GM12878 (cell line): ENCODE data around the gene COPG2. TPM values are rescaled to one million over a fixed set of nuclear protein-coding genes. Genes with fewer than 3 reads are reported as not detected.

Source experiments
- ATAC-seq: fragments of 200-7000 bp; cut with Tn5 transposase; 3 replicates; pipeline ENCODE4 v1.9.1; 2020; ENCODE audit warnings: mild to moderate bottlenecking, moderate library complexity
- BruUV-seq: library from RNA; stranded (reverse); fragments of 400-500 nt; replicated peaks from 2 replicates; lab custom pipeline; 2021; lab: Mats Ljungman, UMichigan
- CTCF ChIA-PET: fragments of 300-600 bp; sonication (Branson Sonifier 250); formaldehyde crosslinking; extraction: SDS; loops from one replicate; lab custom pipeline; 2021; ENCODE audit warnings: inconsistent platforms; lab: Yijun Ruan, JAX
- POLR2A ChIA-PET: fragments of 350-600 bp; formaldehyde crosslinking; extraction: SDS; loops from one replicate; lab custom pipeline; 2021; ENCODE audit warnings: inconsistent platforms; lab: Charles Lee
- RAD21 ChIA-PET: fragments of 300-600 bp; sonication (Branson Sonifier 250); formaldehyde crosslinking; loops from one replicate; lab custom pipeline; 2023; ENCODE audit warnings: antibody characterized with exemption; ENCODE audit not compliant: unreplicated experiment; lab: Charles Lee
- SMC1A ChIA-PET: fragments of 300-600 bp; sonication (Branson Sonifier 250); formaldehyde crosslinking; loops from one replicate; lab custom pipeline; 2023; ENCODE audit not compliant: unreplicated experiment, uncharacterized antibody; lab: Charles Lee
- DNase-seq: peaks from one replicate; pipeline ENCODE4 v3.0.0-alpha.2; 2011; ENCODE audit warnings: low read depth, low spot score
- FAIRE-seq: peaks from 3 replicates; lab custom pipeline; 2011; peaks lifted over from hg19 to GRCh38; lab: Jason Lieb, UNC
- H2AFZ ChIP-seq: 2 replicates; pipeline ENCODE4 v1.6.0; 2011; ENCODE audit warnings: low read depth, low read length, control low read depth; ENCODE audit not compliant: control insufficient read depth
- H3K27ac ChIP-seq: 2 replicates; pipeline ENCODE4 v1.5.1; 2011; ENCODE audit warnings: control low read depth; ENCODE audit not compliant: control insufficient read depth, insufficient read depth
- H3K27me3 ChIP-seq, 2 experiments: replicated peaks in 1 of 2; 2 replicates each; pipeline versions ENCODE4 v1.6.0 to v1.6.1; 2011; ENCODE audit warnings: low read length in 1 of 2; ENCODE audit not compliant: control insufficient read depth in 2 of 2, insufficient read depth in 2 of 2
- H3K36me3 ChIP-seq, 2 experiments: 2 replicates each; pipeline ENCODE4 v1.5.1; 2011; ENCODE audit warnings: low read length in 1 of 2; ENCODE audit not compliant: control insufficient read depth in 2 of 2, insufficient read depth in 2 of 2
- H3K4me1 ChIP-seq: 2 replicates; pipeline ENCODE4 v1.6.1; 2011; ENCODE audit warnings: mild to moderate bottlenecking, low read length, moderate library complexity, mixed read lengths; ENCODE audit not compliant: control insufficient read depth, insufficient read depth
- H3K4me2 ChIP-seq: 2 replicates; pipeline ENCODE4 v1.6.0; 2011; ENCODE audit warnings: control low read depth; ENCODE audit not compliant: control insufficient read depth, insufficient read depth
- H3K4me3 ChIP-seq: fragments of 200-600 bp; sonication (generic); 2 replicates; pipeline ENCODE4 v1.5.1; 2016
- H3K79me2 ChIP-seq: 2 replicates; pipeline ENCODE4 v1.6.0; 2011; ENCODE audit warnings: low read length; ENCODE audit not compliant: control insufficient read depth, insufficient read depth
- H3K9ac ChIP-seq: 2 replicates; pipeline ENCODE4 v1.8.0; 2011; ENCODE audit warnings: low read length, control low read depth, mixed read lengths; ENCODE audit not compliant: control insufficient read depth, insufficient read depth
- H3K9me3 ChIP-seq: replicated peaks from 3 replicates; pipeline ENCODE4 v1.5.1; 2011; ENCODE audit warnings: mild to moderate bottlenecking, low read length; ENCODE audit not compliant: control insufficient read depth, insufficient read depth
- H4K20me1 ChIP-seq: 2 replicates; pipeline ENCODE4 v1.6.0; 2011; ENCODE audit not compliant: control insufficient read depth, insufficient read depth
- BHLHE40 ChIP-seq, 2 experiments: fragments of 450-650 bp in 1 of 2; IDR thresholded peaks; 2 replicates each; pipeline ENCODE4 v1.6.1; 2011 to 2017; ENCODE audit warnings: low read depth in 2 of 2, borderline replicate concordance in 1 of 2, improper control_type of control experiment in 1 of 2, low read length in 1 of 2, mild to moderate bottlenecking in 1 of 2
- CREB1 ChIP-seq: IDR thresholded peaks from 2 replicates; pipeline ENCODE4 v1.6.1; 2012; ENCODE audit warnings: low read depth, mild to moderate bottlenecking, inconsistent platforms
- MXI1 ChIP-seq: fragments of 150-350 bp; IDR thresholded peaks from 2 replicates; pipeline ENCODE4 v1.6.1; 2011; ENCODE audit warnings: low read depth, mild to moderate bottlenecking, inconsistent platforms, low read length, improper control_type of control experiment
- NR2F1 ChIP-seq: fragments of 450-650 bp; conservative IDR thresholded peaks from 2 replicates; pipeline ENCODE4 v1.6.1; 2017; ENCODE audit warnings: mild to moderate bottlenecking
- TCF12 ChIP-seq: IDR thresholded peaks from 2 replicates; pipeline ENCODE4 v1.6.1; 2011; ENCODE audit warnings: low read depth, mild to moderate bottlenecking, low read length
- ZSCAN29 ChIP-seq: fragments of 450-650 bp; IDR thresholded peaks from 2 replicates; pipeline ENCODE4 v1.6.1; 2017; ENCODE audit warnings: mild to moderate bottlenecking, moderate library complexity
- WGBS: methylation state at CpG from one replicate; pipeline ENCODE4 v1.1.6; 2016; ENCODE audit warnings: low lambda C conversion rate; ENCODE audit not compliant: insufficient replicate concordance, insufficient coverage; ENCODE audit errors: missing lambda C conversion rate; 5-methylcytosine and 5-hydroxymethylcytosine counted together
- in situ Hi-C: fragments of 300-500 bp; cut with MboI; formaldehyde crosslinking; loops from 9 replicates; pipeline ENCODE4 v1.14.3; 2018; ENCODE audit warnings: mixed read lengths
- intact Hi-C: fragments of 100-400 bp; cut with micrococcal nuclease; formaldehyde crosslinking; loops from one replicate; pipeline ENCODE4 v1.14.2; 2022; ENCODE audit not compliant: unreplicated experiment
- polyA plus RNA-seq, 11 experiments: library from polyadenylated mRNA; depleted of rRNA in 4 of 11; unstranded in 6 of 11; stranded (reverse) in 5 of 11; fragments of >200 nt; fragmentation: Nextera tagmentation in 4 of 11; fragmentation: Illumina TruSeq in 1 of 11; extraction: Ambion mirVana in 4 of 11; extraction: Trizol in 1 of 11; gene quantifications; 1 replicate in 1 of 11; 2 replicates in 10 of 11; pipeline versions ENCODE4 v1.2.1 to v1.2.3, GENCODE V29; 2011 to 2016; ENCODE audit warnings: inconsistent platforms in 2 of 11, missing spikeins in 2 of 11, low read depth in 1 of 11
- total RNA-seq, 4 experiments: library from RNA; depleted of rRNA in 3 of 4; stranded (reverse); fragments of >200 nt in 3 of 4; fragmentation: Illumina TruSeq in 1 of 4; extraction: Trizol in 1 of 4; gene quantifications; 2 replicates each; pipeline versions ENCODE4 v1.2.1 to v1.2.3, GENCODE V29; 2013 to 2021
- TF ChIP-seq, protein P1 (sequence below), 3 experiments: IDR thresholded peaks in 2 of 3; conservative IDR thresholded peaks in 1 of 3; 2 replicates each; pipeline ENCODE4 v1.5.1; 2011; ENCODE audit warnings: low read depth in 3 of 3, low read length in 3 of 3, mild to moderate bottlenecking in 3 of 3, control low read depth in 2 of 3, moderate library complexity in 2 of 3, inconsistent platforms in 1 of 3, mixed read lengths in 1 of 3; ENCODE audit not compliant: control insufficient read depth in 2 of 3, insufficient read depth in 1 of 3; ENCODE audit errors: extremely low read depth in 1 of 3
- TF ChIP-seq, protein P2 (sequence below): fragments of 450-650 bp; IDR thresholded peaks from 2 replicates; pipeline ENCODE4 v1.6.1; 2017; ENCODE audit warnings: mild to moderate bottlenecking, moderate library complexity
- TF ChIP-seq, protein P3 (sequence below): fragments of 450-650 bp; formaldehyde crosslinking; IDR thresholded peaks from 2 replicates; pipeline ENCODE4 v1.5.0; 2022; ENCODE audit warnings: mild to moderate bottlenecking, missing genetic modification characterization
- TF ChIP-seq, protein P4 (sequence below): IDR thresholded peaks from 2 replicates; pipeline ENCODE4 v1.6.1; 2012; ENCODE audit warnings: low read depth, low read length, improper control_type of control experiment

COPG2 gene
- total and polyA plus RNA-seq, 10 of the 15 experiments (the other 5 are each of a cell fraction or from before 2014, with no cell fraction given): 3.4 to 37.8 (median 16.7) TPM

DNA sequence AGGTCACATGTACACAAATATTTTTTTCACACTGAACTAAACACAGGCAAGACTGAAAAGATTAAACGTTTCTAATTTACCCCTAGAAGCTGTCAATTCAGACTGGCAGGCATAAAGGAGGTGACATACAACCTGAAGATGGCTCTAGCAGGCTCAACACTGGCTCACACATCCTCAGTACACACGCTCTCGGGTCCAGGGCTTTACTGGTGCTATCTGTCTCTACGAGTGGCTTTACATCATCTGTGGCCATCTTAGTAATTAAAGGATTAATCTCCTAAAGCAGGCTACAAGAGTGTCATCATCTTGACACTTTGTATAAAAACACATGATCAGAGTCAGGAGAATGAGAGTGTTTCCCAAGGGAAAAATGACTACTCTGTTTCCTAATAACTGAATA is 57.3 kb downstream of the COPG2 start:
- peaks cover 0 to 5% of the 10 kb centered on the region in 2 experiments; a peak in 3 of 4 replicates for H3K36me3 ChIP-seq
- no peak for ATAC-seq
- RAD21 ChIA-PET: no interaction called here
- DNase-seq: no peak
- H2AFZ ChIP-seq: no peak overlapping the region
- H3K9ac ChIP-seq: no peak overlapping the region
- WGBS: 95% methylated on average over 4 of the region's 4 CpGs
- in situ Hi-C loops (no loop called here), intact Hi-C loops (no loop called here)
- SMC1A ChIA-PET: interaction anchor here (0.5 to 0.9 kb wide), 2 partner anchors 38 to 47 kb away, joined by 3 to 4 read pairs; no protein-coding TSS in a partner anchor
- no peaks in the 10 kb centered on the region for H3K79me2 ChIP-seq
- H3K4me2 ChIP-seq: no peak overlapping the region
- no TSS peak for BruUV-seq
- no peaks in the 10 kb centered on the region for H4K20me1 ChIP-seq
- H3K9me3 ChIP-seq: no peaks in the 10 kb centered on the region
- POLR2A ChIA-PET: no interaction called here
- no peaks in the 10 kb centered on the region for H3K4me1 ChIP-seq
- H3K27ac ChIP-seq: no peak overlapping the region
- no peak overlapping the region for H3K4me3 ChIP-seq
- H3K27me3 ChIP-seq: no peaks in the 10 kb centered on the region
- FAIRE-seq: no peak
- CTCF ChIA-PET: interaction anchor here (1.8 kb wide), 1 partner anchor 147 kb away, joined by 6 read pairs; no protein-coding TSS in a partner anchor
- TF ChIP-seq, protein P1, sequence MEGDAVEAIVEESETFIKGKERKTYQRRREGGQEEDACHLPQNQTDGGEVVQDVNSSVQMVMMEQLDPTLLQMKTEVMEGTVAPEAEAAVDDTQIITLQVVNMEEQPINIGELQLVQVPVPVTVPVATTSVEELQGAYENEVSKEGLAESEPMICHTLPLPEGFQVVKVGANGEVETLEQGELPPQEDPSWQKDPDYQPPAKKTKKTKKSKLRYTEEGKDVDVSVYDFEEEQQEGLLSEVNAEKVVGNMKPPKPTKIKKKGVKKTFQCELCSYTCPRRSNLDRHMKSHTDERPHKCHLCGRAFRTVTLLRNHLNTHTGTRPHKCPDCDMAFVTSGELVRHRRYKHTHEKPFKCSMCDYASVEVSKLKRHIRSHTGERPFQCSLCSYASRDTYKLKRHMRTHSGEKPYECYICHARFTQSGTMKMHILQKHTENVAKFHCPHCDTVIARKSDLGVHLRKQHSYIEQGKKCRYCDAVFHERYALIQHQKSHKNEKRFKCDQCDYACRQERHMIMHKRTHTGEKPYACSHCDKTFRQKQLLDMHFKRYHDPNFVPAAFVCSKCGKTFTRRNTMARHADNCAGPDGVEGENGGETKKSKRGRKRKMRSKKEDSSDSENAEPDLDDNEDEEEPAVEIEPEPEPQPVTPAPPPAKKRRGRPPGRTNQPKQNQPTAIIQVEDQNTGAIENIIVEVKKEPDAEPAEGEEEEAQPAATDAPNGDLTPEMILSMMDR (IDR thresholded peaks at IDR 0.05 in 2 of 3, conservative IDR thresholded peaks at IDR 0.05 in 1 of 3; ENCODE audit: control insufficient read depth in 2 of 3, extremely low read depth in 1 of 3, insufficient read depth in 1 of 3, low read depth in 3 of 3, low read length in 3 of 3): no peak
- TF ChIP-seq TCF12 (no peak), NR2F1 (no peak), BHLHE40 (IDR thresholded peaks at IDR 0.05; ENCODE audit: borderline replicate concordance in 1 of 2, low read depth in 2 of 2, low read length in 1 of 2) (no peak), CREB1 (no peak), MXI1 (no peak), ZSCAN29 (no peak)
- TF ChIP-seq, protein P2, sequence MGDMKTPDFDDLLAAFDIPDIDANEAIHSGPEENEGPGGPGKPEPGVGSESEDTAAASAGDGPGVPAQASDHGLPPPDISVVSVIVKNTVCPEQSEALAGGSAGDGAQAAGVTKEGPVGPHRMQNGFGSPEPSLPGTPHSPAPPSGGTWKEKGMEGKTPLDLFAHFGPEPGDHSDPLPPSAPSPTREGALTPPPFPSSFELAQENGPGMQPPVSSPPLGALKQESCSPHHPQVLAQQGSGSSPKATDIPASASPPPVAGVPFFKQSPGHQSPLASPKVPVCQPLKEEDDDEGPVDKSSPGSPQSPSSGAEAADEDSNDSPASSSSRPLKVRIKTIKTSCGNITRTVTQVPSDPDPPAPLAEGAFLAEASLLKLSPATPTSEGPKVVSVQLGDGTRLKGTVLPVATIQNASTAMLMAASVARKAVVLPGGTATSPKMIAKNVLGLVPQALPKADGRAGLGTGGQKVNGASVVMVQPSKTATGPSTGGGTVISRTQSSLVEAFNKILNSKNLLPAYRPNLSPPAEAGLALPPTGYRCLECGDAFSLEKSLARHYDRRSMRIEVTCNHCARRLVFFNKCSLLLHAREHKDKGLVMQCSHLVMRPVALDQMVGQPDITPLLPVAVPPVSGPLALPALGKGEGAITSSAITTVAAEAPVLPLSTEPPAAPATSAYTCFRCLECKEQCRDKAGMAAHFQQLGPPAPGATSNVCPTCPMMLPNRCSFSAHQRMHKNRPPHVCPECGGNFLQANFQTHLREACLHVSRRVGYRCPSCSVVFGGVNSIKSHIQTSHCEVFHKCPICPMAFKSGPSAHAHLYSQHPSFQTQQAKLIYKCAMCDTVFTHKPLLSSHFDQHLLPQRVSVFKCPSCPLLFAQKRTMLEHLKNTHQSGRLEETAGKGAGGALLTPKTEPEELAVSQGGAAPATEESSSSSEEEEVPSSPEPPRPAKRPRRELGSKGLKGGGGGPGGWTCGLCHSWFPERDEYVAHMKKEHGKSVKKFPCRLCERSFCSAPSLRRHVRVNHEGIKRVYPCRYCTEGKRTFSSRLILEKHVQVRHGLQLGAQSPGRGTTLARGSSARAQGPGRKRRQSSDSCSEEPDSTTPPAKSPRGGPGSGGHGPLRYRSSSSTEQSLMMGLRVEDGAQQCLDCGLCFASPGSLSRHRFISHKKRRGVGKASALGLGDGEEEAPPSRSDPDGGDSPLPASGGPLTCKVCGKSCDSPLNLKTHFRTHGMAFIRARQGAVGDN: no peak
- TF ChIP-seq, protein P3, sequence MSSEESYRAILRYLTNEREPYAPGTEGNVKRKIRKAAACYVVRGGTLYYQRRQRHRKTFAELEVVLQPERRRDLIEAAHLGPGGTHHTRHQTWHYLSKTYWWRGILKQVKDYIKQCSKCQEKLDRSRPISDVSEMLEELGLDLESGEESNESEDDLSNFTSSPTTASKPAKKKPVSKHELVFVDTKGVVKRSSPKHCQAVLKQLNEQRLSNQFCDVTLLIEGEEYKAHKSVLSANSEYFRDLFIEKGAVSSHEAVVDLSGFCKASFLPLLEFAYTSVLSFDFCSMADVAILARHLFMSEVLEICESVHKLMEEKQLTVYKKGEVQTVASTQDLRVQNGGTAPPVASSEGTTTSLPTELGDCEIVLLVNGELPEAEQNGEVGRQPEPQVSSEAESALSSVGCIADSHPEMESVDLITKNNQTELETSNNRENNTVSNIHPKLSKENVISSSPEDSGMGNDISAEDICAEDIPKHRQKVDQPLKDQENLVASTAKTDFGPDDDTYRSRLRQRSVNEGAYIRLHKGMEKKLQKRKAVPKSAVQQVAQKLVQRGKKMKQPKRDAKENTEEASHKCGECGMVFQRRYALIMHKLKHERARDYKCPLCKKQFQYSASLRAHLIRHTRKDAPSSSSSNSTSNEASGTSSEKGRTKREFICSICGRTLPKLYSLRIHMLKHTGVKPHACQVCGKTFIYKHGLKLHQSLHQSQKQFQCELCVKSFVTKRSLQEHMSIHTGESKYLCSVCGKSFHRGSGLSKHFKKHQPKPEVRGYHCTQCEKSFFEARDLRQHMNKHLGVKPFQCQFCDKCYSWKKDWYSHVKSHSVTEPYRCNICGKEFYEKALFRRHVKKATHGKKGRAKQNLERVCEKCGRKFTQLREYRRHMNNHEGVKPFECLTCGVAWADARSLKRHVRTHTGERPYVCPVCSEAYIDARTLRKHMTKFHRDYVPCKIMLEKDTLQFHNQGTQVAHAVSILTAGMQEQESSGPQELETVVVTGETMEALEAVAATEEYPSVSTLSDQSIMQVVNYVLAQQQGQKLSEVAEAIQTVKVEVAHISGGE (CRISPR knock-in tag): no peak
- TF ChIP-seq, protein P4, sequence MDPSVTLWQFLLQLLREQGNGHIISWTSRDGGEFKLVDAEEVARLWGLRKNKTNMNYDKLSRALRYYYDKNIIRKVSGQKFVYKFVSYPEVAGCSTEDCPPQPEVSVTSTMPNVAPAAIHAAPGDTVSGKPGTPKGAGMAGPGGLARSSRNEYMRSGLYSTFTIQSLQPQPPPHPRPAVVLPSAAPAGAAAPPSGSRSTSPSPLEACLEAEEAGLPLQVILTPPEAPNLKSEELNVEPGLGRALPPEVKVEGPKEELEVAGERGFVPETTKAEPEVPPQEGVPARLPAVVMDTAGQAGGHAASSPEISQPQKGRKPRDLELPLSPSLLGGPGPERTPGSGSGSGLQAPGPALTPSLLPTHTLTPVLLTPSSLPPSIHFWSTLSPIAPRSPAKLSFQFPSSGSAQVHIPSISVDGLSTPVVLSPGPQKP: no peak
